Skeletal muscle cell (primary cell): ENCODE results near the gene TANC2.

Experiments
- DNase-seq: peaks from one replicate; pipeline ENCODE4 v3.0.0-alpha.2; 2010; ENCODE audit warnings: low read depth
- H3K4me3 ChIP-seq: 2 replicates; pipeline ENCODE4 v1.5.1; 2011; ENCODE audit warnings: low read depth, mild to moderate bottlenecking, control low read depth, low read length, moderate library complexity

Gene TANC2

DNA sequence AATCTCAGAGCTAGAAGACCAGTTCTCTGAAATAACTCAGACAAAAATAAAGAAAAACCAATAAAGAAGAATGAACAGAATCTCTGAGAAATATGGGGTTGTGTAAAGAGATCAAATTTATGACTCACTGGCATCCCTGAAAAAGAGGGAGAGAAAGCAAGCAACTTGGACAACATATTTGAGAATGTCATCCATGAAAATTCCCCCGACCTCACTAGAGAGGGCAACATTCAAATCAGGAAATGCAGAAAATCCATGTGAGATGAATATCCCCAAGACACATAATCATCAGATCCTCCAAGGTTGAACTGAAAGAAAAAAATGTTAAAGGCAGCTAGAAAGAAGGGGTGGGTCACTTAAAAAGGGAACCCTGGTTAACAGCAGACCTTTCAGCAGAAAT lies 32.1 kb downstream of the TANC2 start:
- DNase-seq: no peak

GRCh38 chr17:62998665-62999393 lies 32.8 kb downstream of the TANC2 start:
- DNase-seq: no peak
- H3K4me3 ChIP-seq: no peak overlapping the region

More for the DNA sequence above, 32.1 kb downstream of the TANC2 start:
- no peak overlapping the region for H3K4me3 ChIP-seq

DNA sequence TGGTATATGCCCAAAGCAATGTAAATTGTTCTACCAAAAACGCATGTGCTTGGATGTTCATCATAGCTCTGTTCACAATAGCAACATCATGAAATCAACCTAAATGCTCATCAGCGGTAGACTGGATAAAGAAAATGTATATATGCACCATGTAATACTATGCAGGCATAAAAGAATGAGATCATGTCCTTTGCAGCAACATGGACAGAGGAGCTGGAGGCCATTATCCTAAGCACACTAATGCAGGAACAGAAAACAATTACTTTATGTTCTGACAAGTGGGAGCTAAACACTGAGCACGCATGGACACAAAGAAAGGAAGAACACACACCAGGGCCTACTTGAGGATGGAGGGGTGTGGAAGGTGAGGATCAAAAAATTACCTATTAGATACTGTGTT lies 33.7 kb downstream of the TANC2 start:
- no peak overlapping the region for H3K4me3 ChIP-seq
- no peak for DNase-seq

GRCh38 chr17:63001689-63002394 lies 35.8 kb downstream of the TANC2 start:
- DNase-seq: no peak

GRCh38 chr17:63002625-63003024 lies 36.6 kb downstream of the TANC2 start:
- no peak overlapping the region for H3K4me3 ChIP-seq
- no peak for DNase-seq

More at GRCh38 chr17:63001689-63002394, 35.8 kb downstream of the TANC2 start:
- no peak overlapping the region for H3K4me3 ChIP-seq

GRCh38 chr17:63015824-63016223 lies 49.8 kb downstream of the TANC2 start:
- H3K4me3 ChIP-seq: no peak overlapping the region
- DNase-seq: no peak
